Neural crest cell (in vitro differentiated cells): Measurements from ENCODE around the gene STARD7. TPM values are rescaled to one million over a fixed set of nuclear protein-coding genes. Genes with fewer than 3 reads are reported as not detected.

Experiments
- DNase-seq: peaks from one replicate; pipeline ENCODE4 v3.0.0; 2021; ENCODE audit warnings: low read depth, mixed read lengths, low spot score
- H3K27ac Mint-ChIP-seq: one replicate; pipeline ENCODE4 v1.8.0; 2021; ENCODE audit warnings: mild to moderate bottlenecking, mixed read lengths; ENCODE audit not compliant: unreplicated experiment
- H3K27me3 Mint-ChIP-seq: 2 replicates; pipeline ENCODE4 v1.8.0; 2021; ENCODE audit warnings: low read depth, mild to moderate bottlenecking, mixed read lengths
- H3K36me3 Mint-ChIP-seq: 2 replicates; pipeline ENCODE4 v1.8.0; 2021; ENCODE audit warnings: low read depth, mild to moderate bottlenecking, mixed read lengths
- H3K4me1 Mint-ChIP-seq: 2 replicates; pipeline ENCODE4 v1.8.0; 2021; ENCODE audit warnings: mixed read lengths
- H3K4me3 Mint-ChIP-seq: one replicate; pipeline ENCODE4 v1.8.0; 2021; ENCODE audit warnings: mild to moderate bottlenecking, mixed read lengths
- H3K9me3 Mint-ChIP-seq: 2 replicates; pipeline ENCODE4 v1.8.0; 2021; ENCODE audit warnings: mixed read lengths
- CTCF ChIP-seq: fragments of 200-600 bp; sonication (generic); conservative IDR thresholded peaks from 2 replicates; pipeline ENCODE4 v1.5.0; 2021; ENCODE audit warnings: antibody characterized with exemption, mild to moderate bottlenecking
- total RNA-seq: library from RNA; stranded (reverse); gene quantifications from 2 replicates; pipeline ENCODE4 v1.2.1, GENCODE V29; 2021

Gene STARD7
- total RNA-seq, 1 donor from 2014 or later = 178 TPM

- H3K4me1 Mint-ChIP-seq = peaks cover 10% of the 10 kb centered on the region
- peak overlapping the region; percentile 1 for H3K4me3 Mint-ChIP-seq
- H3K9me3 Mint-ChIP-seq = no peaks in the 10 kb centered on the region
- peak; percentile 31 for DNase-seq
- H3K36me3 Mint-ChIP-seq = peaks cover 2% of the 10 kb centered on the region
- no peak overlapping the region for H3K27ac Mint-ChIP-seq
- TF ChIP-seq CTCF = no peak
- H3K27me3 Mint-ChIP-seq = no peaks in the 10 kb centered on the region
These were observed 43.2 kb upstream of the STARD7 start for GRCh38 chr2:96251721-96252292.

- Mint-ChIP-seq H3K4me3 (no peak overlapping the region), H3K9me3 (no peaks in the 10 kb centered on the region), H3K4me1 (peaks cover 10% of the 10 kb centered on the region), H3K27ac (peak overlapping the region; percentile 5), H3K36me3 (peaks cover 2% of the 10 kb centered on the region), H3K27me3 (no peaks in the 10 kb centered on the region)
- TF ChIP-seq CTCF = no peak
- DNase-seq = no peak
These were observed 41.6 kb upstream of the STARD7 start for GRCh38 chr2:96250188-96250587.

GRCh38 chr2:96249654-96250053 lies 41.0 kb upstream of the STARD7 start:
- Mint-ChIP-seq H3K4me1 (peaks cover 10% of the 10 kb centered on the region), H3K27ac (no peak overlapping the region), H3K36me3 (peaks cover 2% of the 10 kb centered on the region), H3K27me3 (no peaks in the 10 kb centered on the region), H3K9me3 (no peaks in the 10 kb centered on the region), H3K4me3 (no peak overlapping the region)
- no peak for TF ChIP-seq CTCF
- DNase-seq = no peak

- no peak overlapping the region for H3K27ac Mint-ChIP-seq
- DNase-seq = no peak
- no peaks in the 10 kb centered on the region for H3K27me3 Mint-ChIP-seq
- H3K4me1 Mint-ChIP-seq = peaks cover 10% of the 10 kb centered on the region
- no peaks in the 10 kb centered on the region for H3K9me3 Mint-ChIP-seq
- no peak for TF ChIP-seq CTCF
- H3K36me3 Mint-ChIP-seq = no peaks in the 10 kb centered on the region
- no peak overlapping the region for H3K4me3 Mint-ChIP-seq
These were observed 40.0 kb upstream of the STARD7 start for GRCh38 chr2:96248624-96249023.

- Mint-ChIP-seq H3K4me3 (no peak overlapping the region), H3K9me3 (no peaks in the 10 kb centered on the region), H3K27me3 (no peaks in the 10 kb centered on the region), H3K27ac (no peak overlapping the region), H3K36me3 (no peaks in the 10 kb centered on the region), H3K4me1 (peaks cover 10% of the 10 kb centered on the region)
- TF ChIP-seq CTCF = no peak
- DNase-seq = no peak
These were observed 39.3 kb upstream of the STARD7 start for GRCh38 chr2:96247896-96248295.

GRCh38 chr2:96247009-96247408 lies 38.4 kb upstream of the STARD7 start:
- no peak overlapping the region for H3K27ac Mint-ChIP-seq

More at GRCh38 chr2:96247009-96247408, 38.4 kb upstream of the STARD7 start:
- Mint-ChIP-seq H3K9me3 (no peaks in the 10 kb centered on the region), H3K4me3 (no peak overlapping the region), H3K27me3 (no peaks in the 10 kb centered on the region), H3K36me3 (no peaks in the 10 kb centered on the region), H3K4me1 (peaks cover 14% of the 10 kb centered on the region)
- no peak for DNase-seq
- TF ChIP-seq CTCF = no peak
